HEK293T (cell line): ENCODE results near the gene PBX1.

Experiments
- ARNT ChIP-seq: fragments of 450-650 bp; IDR thresholded peaks from 2 replicates; pipeline ENCODE4 v1.6.1; 2017; ENCODE audit warnings: mild to moderate bottlenecking
- CTBP1 ChIP-seq: fragments of 450-650 bp; IDR thresholded peaks from 2 replicates; pipeline ENCODE4 v1.6.1; 2016; ENCODE audit warnings: borderline replicate concordance
- ELF4 ChIP-seq: fragments of 450-650 bp; IDR thresholded peaks from 2 replicates; pipeline ENCODE4 v1.6.1; 2017; ENCODE audit warnings: antibody characterized with exemption
- FOXA1 ChIP-seq: fragments of 450-650 bp; IDR thresholded peaks from 2 replicates; pipeline ENCODE4 v1.6.1; 2016; ENCODE audit warnings: mild to moderate bottlenecking
- FOXK2 ChIP-seq: fragments of 450-650 bp; IDR thresholded peaks from 2 replicates; pipeline ENCODE4 v1.6.1; 2016; ENCODE audit warnings: mild to moderate bottlenecking
- FOXM1 ChIP-seq: fragments of 450-650 bp; IDR thresholded peaks from 2 replicates; pipeline ENCODE4 v1.6.1; 2017; ENCODE audit warnings: mild to moderate bottlenecking, borderline replicate concordance
- HDGF ChIP-seq: fragments of 450-650 bp; IDR thresholded peaks from 2 replicates; pipeline ENCODE4 v1.6.1; 2017; ENCODE audit warnings: antibody characterized with exemption, borderline replicate concordance
- LEF1 ChIP-seq: fragments of 450-650 bp; IDR thresholded peaks from 2 replicates; pipeline ENCODE4 v1.6.1; 2017; ENCODE audit warnings: mild to moderate bottlenecking, borderline replicate concordance
- SP1 ChIP-seq: fragments of 450-650 bp; IDR thresholded peaks from 2 replicates; pipeline ENCODE4 v1.6.1; 2017
- SUZ12 ChIP-seq: fragments of 450-650 bp; IDR thresholded peaks from 2 replicates; pipeline ENCODE4 v1.6.1; 2016; ENCODE audit warnings: mild to moderate bottlenecking
- ZNF384 ChIP-seq: fragments of 450-650 bp; IDR thresholded peaks from 2 replicates; pipeline ENCODE4 v1.6.1; 2016

- TF ChIP-seq SP1 (no peak), ELF4 (no peak), ZNF384 (no peak), FOXM1 (no peak), LEF1 (no peak), SUZ12 (no peak), ARNT (no peak), CTBP1 (no peak), FOXA1 (no peak), FOXK2 (no peak), HDGF (no peak)
Measured at GRCh38 chr1:164708596-164708995, 149.6 kb downstream of the PBX1 start.
